BE2C (cell line): Measurements from ENCODE around the gene RASAL2.

Experiments used
- DNase-seq: peaks from one replicate; pipeline ENCODE4 v3.0.0-alpha.2; 2020
- H3K27me3 ChIP-seq: fragments of 250-450 bp; sonication (Bioruptor Pico); 2 replicates; pipeline ENCODE4 v1.5.1; 2020; ENCODE audit warnings: mild to moderate bottlenecking
- H3K36me3 ChIP-seq: fragments of 250-450 bp; sonication (Bioruptor Pico); 2 replicates; pipeline ENCODE4 v1.5.1; 2020; ENCODE audit warnings: mild to moderate bottlenecking
- H3K4me1 ChIP-seq: fragments of 250-450 bp; sonication (Bioruptor Pico); 2 replicates; pipeline ENCODE4 v1.5.1; 2020
- H3K4me3 ChIP-seq: 2 replicates; pipeline ENCODE4 v1.5.1; 2011; ENCODE audit warnings: low read depth, low read length
- H3K9me3 ChIP-seq: fragments of 250-450 bp; sonication (Bioruptor Pico); 2 replicates; pipeline ENCODE4 v1.5.1; 2020
- TF ChIP-seq, protein P1 (sequence below): IDR thresholded peaks from 2 replicates; pipeline ENCODE4 v1.5.1; 2012; ENCODE audit warnings: mild to moderate bottlenecking, low read depth, low read length

RASAL2 gene

DNA sequence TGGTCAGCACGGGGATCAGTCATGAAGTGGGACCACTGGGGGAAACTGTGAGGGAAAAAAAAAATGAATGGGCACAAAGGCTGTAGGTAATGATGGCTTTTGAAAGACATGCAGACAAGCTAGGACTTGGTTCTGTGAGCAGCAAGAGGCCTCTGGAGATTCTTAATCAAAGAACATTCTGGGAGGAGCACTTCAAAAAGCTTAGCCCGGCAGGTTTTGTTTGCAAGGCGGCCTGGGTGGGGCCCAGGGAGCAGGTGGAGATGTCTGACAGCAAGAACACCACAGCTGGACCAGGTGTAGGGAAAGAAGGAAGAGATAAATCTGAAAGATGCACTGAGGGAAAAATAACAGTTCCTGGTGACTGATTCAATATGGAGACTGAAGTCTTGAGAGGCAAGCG is 425.0 kb downstream of the RASAL2 start:
- Histone ChIP-seq H3K4me1 (no peaks in the 10 kb centered on the region), H3K27me3 (0 out of 2 replicates have a peak, but pooled peaks cover 2% of the 10 kb centered on the region), H3K9me3 (no peaks in the 10 kb centered on the region), H3K36me3 (no peaks in the 10 kb centered on the region), H3K4me3 (no peak overlapping the region)
- TF ChIP-seq, protein P1, sequence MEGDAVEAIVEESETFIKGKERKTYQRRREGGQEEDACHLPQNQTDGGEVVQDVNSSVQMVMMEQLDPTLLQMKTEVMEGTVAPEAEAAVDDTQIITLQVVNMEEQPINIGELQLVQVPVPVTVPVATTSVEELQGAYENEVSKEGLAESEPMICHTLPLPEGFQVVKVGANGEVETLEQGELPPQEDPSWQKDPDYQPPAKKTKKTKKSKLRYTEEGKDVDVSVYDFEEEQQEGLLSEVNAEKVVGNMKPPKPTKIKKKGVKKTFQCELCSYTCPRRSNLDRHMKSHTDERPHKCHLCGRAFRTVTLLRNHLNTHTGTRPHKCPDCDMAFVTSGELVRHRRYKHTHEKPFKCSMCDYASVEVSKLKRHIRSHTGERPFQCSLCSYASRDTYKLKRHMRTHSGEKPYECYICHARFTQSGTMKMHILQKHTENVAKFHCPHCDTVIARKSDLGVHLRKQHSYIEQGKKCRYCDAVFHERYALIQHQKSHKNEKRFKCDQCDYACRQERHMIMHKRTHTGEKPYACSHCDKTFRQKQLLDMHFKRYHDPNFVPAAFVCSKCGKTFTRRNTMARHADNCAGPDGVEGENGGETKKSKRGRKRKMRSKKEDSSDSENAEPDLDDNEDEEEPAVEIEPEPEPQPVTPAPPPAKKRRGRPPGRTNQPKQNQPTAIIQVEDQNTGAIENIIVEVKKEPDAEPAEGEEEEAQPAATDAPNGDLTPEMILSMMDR, result no peak
- no peak for DNase-seq

DNA sequence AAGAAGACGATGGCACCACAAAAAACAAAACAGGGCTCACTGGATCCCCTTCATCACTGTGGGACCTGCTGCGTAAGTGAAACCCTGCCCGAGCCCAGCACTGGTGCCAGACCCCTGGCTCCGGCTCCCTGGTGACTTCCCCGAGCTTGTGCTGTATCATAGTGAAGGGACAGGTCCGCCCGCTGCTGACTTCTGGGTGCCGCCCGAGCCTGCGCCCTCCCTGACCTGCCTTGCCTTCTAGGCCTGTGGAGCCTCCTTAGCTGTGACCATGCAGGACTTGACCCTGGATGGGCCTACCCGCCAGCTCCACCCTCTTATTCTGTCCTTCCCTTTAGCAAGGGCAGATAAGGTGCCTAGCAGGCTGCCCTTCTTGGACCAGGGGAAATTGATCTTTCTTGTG is 426.9 kb downstream of the RASAL2 start:
- no peaks in the 10 kb centered on the region for H3K9me3 ChIP-seq
- H3K4me3 ChIP-seq, result no peak overlapping the region
- TF ChIP-seq, protein P1, result no peak
- 0 out of 2 replicates have a peak, but pooled peaks cover 2% of the 10 kb centered on the region for H3K27me3 ChIP-seq
- no peaks in the 10 kb centered on the region for H3K36me3 ChIP-seq
- H3K4me1 ChIP-seq, result no peaks in the 10 kb centered on the region
- DNase-seq, result no peak

DNA sequence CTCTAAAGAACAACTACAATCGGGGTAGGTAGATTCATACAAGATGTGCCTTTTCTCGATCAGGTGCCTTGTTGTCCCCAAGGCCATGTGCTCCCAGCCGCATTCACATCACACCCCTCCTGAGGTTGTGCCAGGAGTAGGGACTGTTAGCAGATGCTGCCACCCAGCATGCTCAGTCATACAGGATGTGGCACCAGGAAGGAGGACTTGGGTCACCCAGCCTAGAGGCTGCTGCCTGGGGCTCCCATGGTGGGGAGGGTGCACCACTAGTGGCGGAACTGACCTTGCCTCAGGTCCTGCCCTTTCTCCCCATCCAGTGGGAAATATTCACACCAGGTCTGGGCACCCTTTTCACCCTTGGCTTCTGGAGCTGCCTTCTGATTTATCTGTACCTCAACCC is 427.3 kb downstream of the RASAL2 start:
- Histone ChIP-seq H3K4me3 (no peak overlapping the region), H3K4me1 (no peaks in the 10 kb centered on the region), H3K27me3 (0 out of 2 replicates have a peak, but pooled peaks cover 2% of the 10 kb centered on the region), H3K36me3 (no peaks in the 10 kb centered on the region), H3K9me3 (no peaks in the 10 kb centered on the region)
- TF ChIP-seq, protein P1, result no peak
- no peak for DNase-seq

DNA sequence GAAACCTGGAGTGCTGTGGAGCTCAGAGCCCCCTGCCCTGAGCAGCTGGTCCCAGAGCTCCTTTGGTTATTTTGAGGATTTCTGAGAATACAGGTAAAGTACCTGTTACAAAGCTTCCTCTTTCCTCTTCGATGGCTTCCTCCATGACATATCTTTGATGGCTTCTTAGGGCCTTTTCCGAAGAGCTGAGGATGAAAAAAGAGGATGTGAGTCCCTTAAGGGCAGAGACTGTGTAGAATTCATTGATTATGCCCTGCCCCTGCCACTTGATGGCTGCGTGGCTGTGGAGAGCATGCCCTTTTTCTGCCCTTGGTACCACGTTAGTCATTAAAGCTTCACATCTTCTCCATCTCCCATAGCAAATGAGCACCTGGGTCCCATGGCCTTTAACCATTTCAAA is 433.2 kb downstream of the RASAL2 start:
- DNase-seq, result no peak
- no peaks in the 10 kb centered on the region for H3K27me3 ChIP-seq

DNA sequence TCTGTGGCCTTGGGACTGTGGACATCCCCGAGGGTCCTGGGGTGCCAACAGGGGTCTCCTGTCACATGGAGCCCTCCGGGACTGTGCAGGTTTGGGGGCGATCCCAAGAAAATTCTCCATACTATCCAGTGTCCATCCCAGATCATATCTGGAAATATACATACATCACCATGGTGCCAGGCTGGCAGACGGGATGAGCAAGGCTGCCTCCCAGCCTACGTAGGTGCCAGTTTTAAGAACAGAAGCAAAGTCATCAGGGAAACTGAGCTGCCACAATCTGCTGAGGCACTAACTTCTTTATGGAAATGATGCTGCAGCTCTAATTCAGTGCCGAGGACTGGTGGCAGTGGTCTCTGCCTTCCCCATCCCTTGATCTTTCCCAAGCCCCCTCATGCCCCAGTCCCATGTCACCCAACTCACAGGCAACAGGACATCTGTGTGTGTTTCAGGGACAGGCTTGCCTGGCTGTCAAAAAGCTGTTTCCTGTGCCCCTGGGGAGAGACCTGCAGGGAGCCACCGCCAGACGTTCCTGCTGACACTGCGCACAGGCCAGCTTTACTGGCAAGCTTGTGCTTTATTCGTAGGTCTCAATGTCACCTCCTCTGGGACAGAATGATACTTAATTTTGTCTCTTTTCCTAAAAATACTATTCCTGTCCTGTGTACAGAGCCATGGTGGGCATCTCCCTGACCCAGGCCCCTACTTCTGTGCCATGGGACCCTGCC is 434.5 kb downstream of the RASAL2 start:
- H3K4me3 ChIP-seq, result no peak overlapping the region
- DNase-seq, result no peak
- no peaks in the 10 kb centered on the region for H3K4me1 ChIP-seq
- H3K36me3 ChIP-seq, result no peaks in the 10 kb centered on the region
- no peaks in the 10 kb centered on the region for H3K27me3 ChIP-seq
- TF ChIP-seq, protein P1, result no peak
- H3K9me3 ChIP-seq, result no peaks in the 10 kb centered on the region

More for the DNA sequence above, 433.2 kb downstream of the RASAL2 start:
- Histone ChIP-seq H3K36me3 (no peaks in the 10 kb centered on the region), H3K9me3 (no peaks in the 10 kb centered on the region), H3K4me1 (no peaks in the 10 kb centered on the region), H3K4me3 (no peak overlapping the region)
- TF ChIP-seq, protein P1, result no peak

DNA sequence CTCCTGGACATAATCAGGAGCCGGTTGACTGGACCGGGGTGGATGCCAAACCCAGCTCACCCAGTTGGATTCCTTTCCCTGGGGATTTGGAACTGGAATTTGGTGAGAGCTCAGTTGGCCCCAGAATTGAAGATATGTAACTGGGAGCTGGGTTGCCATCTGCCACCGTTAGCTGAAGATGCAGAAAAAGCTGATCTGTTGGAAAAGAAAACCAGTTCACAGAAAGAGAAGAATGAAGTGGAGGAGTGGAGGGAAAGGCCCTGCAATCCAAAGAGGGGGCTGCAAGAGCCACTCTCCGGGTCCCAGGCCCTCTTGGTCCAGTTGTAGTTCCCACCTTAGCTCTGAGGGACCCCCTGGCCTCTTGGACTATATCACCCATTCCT is 435.0 kb downstream of the RASAL2 start:
- no peak overlapping the region for H3K4me3 ChIP-seq

More for the DNA sequence above, 435.0 kb downstream of the RASAL2 start:
- no peaks in the 10 kb centered on the region for H3K9me3 ChIP-seq
- TF ChIP-seq, protein P1, result no peak
- H3K27me3 ChIP-seq, result no peaks in the 10 kb centered on the region
- no peaks in the 10 kb centered on the region for H3K36me3 ChIP-seq
- H3K4me1 ChIP-seq, result no peaks in the 10 kb centered on the region
- no peak for DNase-seq
